ENCODE measurements around the gene CLDN11. TPM values are rescaled to one million over a fixed set of nuclear protein-coding genes. Genes with fewer than 3 reads are reported as not detected.

CLDN11 gene
- 1 to 10 TPM; 1.5 to 3.0 (median 2.1) TPM for total RNA-seq
- polyA plus RNA-seq, result 1 to 10 TPM; 1.3 to 2.8 (median 1.7) TPM
- long read RNA-seq, donor 1, result 0 reads
- long read RNA-seq, donor 2, result 0 reads

- H3K27ac ChIP-seq, result no peak within 1 kb of the TSS
These were observed at the start of gene CLDN11 for GRCh38 chr3:170418422-170419398. TSS of gene CLDN11 (plus strand) at chr3:170418868. CDS start at chr3:170419067, 199 bp downstream.

GRCh38 chr3:170368921-170369320 lies 49.7 kb upstream of the CLDN11 start:
- no peaks in the 10 kb centered on the region for H3K9me3 ChIP-seq
- H3K4me1 ChIP-seq, result peaks cover 22% of the 10 kb centered on the region
- no peaks in the 10 kb centered on the region for H3K27me3 ChIP-seq (ENCODE audit: insufficient read depth in 3 of 3, low read length in 2 of 3)
- 83 to 87% (median 87%) methylated on average over 2 of the region's 2 CpGs for WGBS, 3 donors
- ATAC-seq, result no peak
- no peak overlapping the region for H3K4me3 ChIP-seq
- TF ChIP-seq CTCF (IDR thresholded peaks at IDR 0.05), result no peak
- H3K27ac ChIP-seq, result no peak overlapping the region
- intact Hi-C loops (cut with DNase I), result no loop called here
- H3K36me3 ChIP-seq (ENCODE audit: insufficient read depth in 1 of 2, low read depth in 1 of 2), result peaks cover 0 to 1% of the 10 kb centered on the region in 2 donors
- DNase-seq, result no peak

More at GRCh38 chr3:170418422-170419398, at the start of gene CLDN11:
- 2 to 4% (median 3%) methylated on average over 61 to 79 of the region's 79 CpGs for WGBS, 3 donors
- intact Hi-C loops (cut with DNase I), result loop anchor here in 1 of 2 donors (5.0 to 10.0 kb wide), 2 partner anchors 274 to 396 kb away; no protein-coding TSS in a partner anchor
- Histone ChIP-seq H3K4me1 (peaks cover 9% of the 10 kb centered on the region), H3K9me3 (no peaks in the 10 kb centered on the region), H3K36me3 (ENCODE audit: insufficient read depth in 1 of 2, low read depth in 1 of 2) (no peaks in the 10 kb centered on the region), H3K27me3 (ENCODE audit: insufficient read depth in 3 of 3, low read length in 2 of 3) (peaks cover 0 to 38% (median 7%) of the 10 kb centered on the region in 3 donors), H3K4me3 (peak within 1 kb of the TSS; percentile 67)
- ATAC-seq (peak; percentile 41 to 70 (median 54)), DNase-seq (peak; percentile 53 to 70)
- no peak for TF ChIP-seq CTCF (IDR thresholded peaks at IDR 0.05)

GRCh38 chr3:170372190-170372879 lies 46.3 kb upstream of the CLDN11 start:
- peak; percentile 44 to 64 (median 52) for ATAC-seq
- Histone ChIP-seq H3K9me3 (no peaks in the 10 kb centered on the region), H3K4me1 (peaks cover 35% of the 10 kb centered on the region), H3K27ac (peak overlapping the region; percentile 59), H3K27me3 (ENCODE audit: insufficient read depth in 3 of 3, low read length in 2 of 3) (no peaks in the 10 kb centered on the region), H3K36me3 (ENCODE audit: insufficient read depth in 1 of 2, low read depth in 1 of 2) (peaks cover 0 to 2% of the 10 kb centered on the region in 2 donors), H3K4me3 (no peak overlapping the region)
- no peak for TF ChIP-seq CTCF (IDR thresholded peaks at IDR 0.05)
- no peak for DNase-seq
- WGBS, 3 donors, result 17 to 28% (median 22%) methylated on average over 2 of the region's 2 CpGs
- intact Hi-C loops (cut with DNase I), result no loop called here

GRCh38 chr3:170383567-170383966 lies 35.1 kb upstream of the CLDN11 start:
- no peak overlapping the region for H3K4me3 ChIP-seq
- intact Hi-C loops (cut with DNase I), result no loop called here
- peak in 3 of 4 donors; percentile 41 to 68 (median 63) for ATAC-seq
- DNase-seq, result no peak
- no peak overlapping the region for H3K27ac ChIP-seq
- TF ChIP-seq CTCF (IDR thresholded peaks at IDR 0.05), result no peak
- peaks cover 8 to 90% of the 10 kb centered on the region in 2 donors for H3K36me3 ChIP-seq (ENCODE audit: insufficient read depth in 1 of 2, low read depth in 1 of 2)
- 66 to 94% (median 69%) methylated on average over 1 of the region's 1 CpG for WGBS, 3 donors
- peaks cover 8% of the 10 kb centered on the region for H3K9me3 ChIP-seq
- no peaks in the 10 kb centered on the region for H3K27me3 ChIP-seq (ENCODE audit: insufficient read depth in 3 of 3, low read length in 2 of 3)
- peaks cover 19% of the 10 kb centered on the region for H3K4me1 ChIP-seq

All from psoas muscle (tissue), 8 donors.